ENCODE measurements around the gene TBC1D12. TPM values are rescaled to one million over a fixed set of nuclear protein-coding genes. Genes with fewer than 3 reads are reported as not detected.
A peak's percentile ranks its signal among the peaks of the same experiment; 100 is the strongest.
"Not testable (repeated sequence)": the region's sequence is repeated elsewhere in the genome, so short reads cannot be mapped to it uniquely, and the experiment has no call there.

TBC1D12 gene
- total and polyA plus RNA-seq, 3 donors from 2014 or later: 19.4 to 23.1 (median 22.3) TPM

DNA sequence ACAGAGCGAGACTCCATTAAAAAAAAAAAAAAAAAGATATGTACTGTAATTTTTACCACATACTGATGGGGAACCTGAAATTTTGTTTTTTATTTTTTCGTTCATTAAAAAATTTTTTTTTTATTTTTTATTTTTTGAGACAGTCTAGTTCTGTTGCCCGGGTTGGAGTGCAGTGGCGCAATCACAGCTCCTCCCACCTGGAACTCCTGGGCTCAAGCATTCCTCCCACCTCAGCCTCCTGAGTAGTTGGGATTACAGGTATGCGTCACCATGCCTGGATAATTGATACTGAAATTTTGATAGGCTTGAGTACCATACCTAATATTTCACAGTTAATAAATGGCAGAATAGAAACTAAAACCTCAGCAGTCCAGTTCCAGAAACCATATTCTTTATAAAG, 122.4 kb downstream of the TBC1D12 start:
- Histone ChIP-seq H3K9me3 (no peaks in the 10 kb centered on the region), H3K27me3 (no peaks in the 10 kb centered on the region), H3K4me1 (no peaks in the 10 kb centered on the region), H3K36me3 (ENCODE audit: low read depth, missing control alignments) (no peaks in the 10 kb centered on the region), H3K27ac (no peak overlapping the region), H3K4me3 (no peak overlapping the region)
- no peak for DNase-seq
- WGBS, 2 donors: 94 to 95% methylated on average over 5 of the region's 5 CpGs
- TF ChIP-seq POLR2A (IDR thresholded peaks at IDR 0.05): no peak
- TF ChIP-seq CTCF (IDR thresholded peaks at IDR 0.05): no peak
- intact Hi-C loops (cut with DNase I; ENCODE audit: low total_unique reads): no loop called here

GRCh38 chr10:94531550-94531949, 129.2 kb downstream of the TBC1D12 start:
- H3K4me3 ChIP-seq; intact Hi-C loops (cut with DNase I; ENCODE audit: low total_unique reads); H3K27ac ChIP-seq; H3K4me1 ChIP-seq; H3K27me3 ChIP-seq; H3K36me3 ChIP-seq (ENCODE audit: low read depth, missing control alignments); H3K9me3 ChIP-seq; DNase-seq: not testable (repeated sequence)

DNA sequence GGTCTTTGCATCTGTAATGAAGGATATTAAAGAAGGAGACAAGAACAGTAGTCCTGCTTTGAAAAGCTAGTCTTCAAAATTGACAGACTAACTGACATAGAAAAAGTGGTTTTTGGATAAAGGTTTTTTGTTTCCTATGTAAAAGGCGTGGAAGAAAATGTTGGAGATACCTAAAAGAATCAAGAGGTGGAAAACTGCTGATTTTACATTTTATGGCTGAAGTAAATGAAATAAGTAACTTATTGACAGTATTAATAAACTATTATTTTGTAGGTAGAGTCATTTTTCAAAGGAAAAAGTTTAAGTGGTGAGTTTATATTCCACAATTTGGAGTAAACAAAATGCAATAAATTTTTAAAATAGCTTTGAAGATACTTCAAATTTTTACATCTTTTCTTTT, 130.7 kb downstream of the TBC1D12 start:
- no peak for DNase-seq
- H3K4me3 ChIP-seq: no peak overlapping the region
- H3K9me3 ChIP-seq: no peaks in the 10 kb centered on the region
- TF ChIP-seq CTCF (IDR thresholded peaks at IDR 0.05) (no peak), POLR2A (IDR thresholded peaks at IDR 0.05) (no peak)
- 89 to 94% methylated on average over 1 of the region's 1 CpG for WGBS, 2 donors
- no peak overlapping the region for H3K27ac ChIP-seq
- intact Hi-C loops (cut with DNase I; ENCODE audit: low total_unique reads): no loop called here
- no peaks in the 10 kb centered on the region for H3K27me3 ChIP-seq
- no peaks in the 10 kb centered on the region for H3K4me1 ChIP-seq
- H3K36me3 ChIP-seq (ENCODE audit: low read depth, missing control alignments): no peaks in the 10 kb centered on the region

GRCh38 chr10:94542282-94542681, 139.9 kb downstream of the TBC1D12 start:
- H3K27me3 ChIP-seq; DNase-seq; H3K36me3 ChIP-seq (ENCODE audit: low read depth, missing control alignments); H3K4me3 ChIP-seq; H3K4me1 ChIP-seq; intact Hi-C loops (cut with DNase I; ENCODE audit: low total_unique reads); H3K27ac ChIP-seq; H3K9me3 ChIP-seq: not testable (repeated sequence)
- WGBS, 2 donors: 44 to 64% methylated on average over 2 of the region's 2 CpGs

DNA sequence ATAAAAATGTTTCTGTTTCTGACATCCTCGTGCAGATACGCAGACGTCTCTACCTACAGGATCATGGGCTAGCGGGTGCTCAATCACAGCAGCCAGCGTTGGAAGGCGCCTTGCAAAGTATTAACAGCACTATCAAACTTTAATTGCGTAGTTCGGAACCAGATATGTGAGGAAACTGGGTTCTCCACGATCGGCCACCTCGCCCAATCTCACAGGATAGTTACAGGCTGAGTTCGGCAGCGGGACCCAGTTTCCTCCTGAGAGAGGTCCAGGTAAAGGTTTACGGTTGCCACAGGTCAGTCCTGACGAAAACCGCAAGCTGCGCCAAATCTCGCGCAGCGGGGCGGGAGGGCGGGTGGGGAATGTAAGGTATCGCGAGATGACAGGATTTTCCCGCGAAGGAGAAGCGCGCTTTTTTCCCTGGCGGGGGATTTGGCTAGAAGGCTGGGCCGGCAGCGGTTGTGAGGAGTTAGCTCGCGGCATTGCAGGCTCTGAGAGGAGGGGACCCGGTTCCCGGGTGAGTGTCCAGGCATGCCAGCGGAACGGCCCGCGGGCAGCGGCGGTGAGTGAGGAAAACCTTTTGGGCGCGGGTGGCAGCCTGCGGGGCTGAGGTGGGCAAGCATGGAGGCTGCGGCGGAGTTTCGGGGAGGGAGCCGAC, 143.2 kb downstream of the TBC1D12 start, which contains the start of gene HELLS:
Gene HELLS, plus strand, starts transcription at position 398 of the 658 bp plus-strand sequence. Its CDS starts 134 bp downstream, at position 532.
- intact Hi-C loops (cut with DNase I; ENCODE audit: low total_unique reads): no loop called here
- H3K4me3 ChIP-seq: peak within 1 kb of the TSS; percentile 74 to 82
- TF ChIP-seq POLR2A (IDR thresholded peaks at IDR 0.05): no peak
- peak; percentile 88 for DNase-seq
- 1% methylated on average over 41 to 48 of the region's 48 CpGs for WGBS, 2 donors
- H3K27me3 ChIP-seq: no peaks in the 10 kb centered on the region
- no peaks in the 10 kb centered on the region for H3K9me3 ChIP-seq
- H3K36me3 ChIP-seq (ENCODE audit: low read depth, missing control alignments): no peaks in the 10 kb centered on the region
- H3K4me1 ChIP-seq: peaks cover 5% of the 10 kb centered on the region
- peak within 1 kb of the TSS; percentile 64 to 78 for H3K27ac ChIP-seq

GRCh38 chr10:94546049-94546900, 143.9 kb downstream of the TBC1D12 start:
- no peak for TF ChIP-seq CTCF (IDR thresholded peaks at IDR 0.05)
- TF ChIP-seq POLR2A (IDR thresholded peaks at IDR 0.05): no peak
- whole genome bisulfite sequencing, 2 donors: 3 to 4% methylated on average over 25 of the region's 25 CpGs

More at GRCh38 chr10:94546049-94546900, 143.9 kb downstream of the TBC1D12 start:
- Histone ChIP-seq H3K4me1 (peaks cover 5% of the 10 kb centered on the region), H3K27me3 (no peaks in the 10 kb centered on the region), H3K9me3 (no peaks in the 10 kb centered on the region), H3K27ac (peak overlapping the region; percentile 64 to 78), H3K4me3 (peak overlapping the region; percentile 74 to 82), H3K36me3 (ENCODE audit: low read depth, missing control alignments) (no peaks in the 10 kb centered on the region)
- intact Hi-C loops (cut with DNase I; ENCODE audit: low total_unique reads): no loop called here
- DNase-seq: peak; percentile 33

All from testis (tissue), 3 donors.